Activated CD4-positive, alpha-beta T cell treated with anti-CD3 and anti-CD28 coated beads for 1 hour (primary cell): Measurements from ENCODE around the gene MTARC2.
"Not testable (repeated sequence)": the region's sequence is repeated elsewhere in the genome, so short reads cannot be mapped to it uniquely, and the experiment has no call there.

Experiments used
- DNase-seq: peaks from one replicate; pipeline ENCODE4 v3.0.0-alpha.2; 2020

MTARC2 gene

DNA sequence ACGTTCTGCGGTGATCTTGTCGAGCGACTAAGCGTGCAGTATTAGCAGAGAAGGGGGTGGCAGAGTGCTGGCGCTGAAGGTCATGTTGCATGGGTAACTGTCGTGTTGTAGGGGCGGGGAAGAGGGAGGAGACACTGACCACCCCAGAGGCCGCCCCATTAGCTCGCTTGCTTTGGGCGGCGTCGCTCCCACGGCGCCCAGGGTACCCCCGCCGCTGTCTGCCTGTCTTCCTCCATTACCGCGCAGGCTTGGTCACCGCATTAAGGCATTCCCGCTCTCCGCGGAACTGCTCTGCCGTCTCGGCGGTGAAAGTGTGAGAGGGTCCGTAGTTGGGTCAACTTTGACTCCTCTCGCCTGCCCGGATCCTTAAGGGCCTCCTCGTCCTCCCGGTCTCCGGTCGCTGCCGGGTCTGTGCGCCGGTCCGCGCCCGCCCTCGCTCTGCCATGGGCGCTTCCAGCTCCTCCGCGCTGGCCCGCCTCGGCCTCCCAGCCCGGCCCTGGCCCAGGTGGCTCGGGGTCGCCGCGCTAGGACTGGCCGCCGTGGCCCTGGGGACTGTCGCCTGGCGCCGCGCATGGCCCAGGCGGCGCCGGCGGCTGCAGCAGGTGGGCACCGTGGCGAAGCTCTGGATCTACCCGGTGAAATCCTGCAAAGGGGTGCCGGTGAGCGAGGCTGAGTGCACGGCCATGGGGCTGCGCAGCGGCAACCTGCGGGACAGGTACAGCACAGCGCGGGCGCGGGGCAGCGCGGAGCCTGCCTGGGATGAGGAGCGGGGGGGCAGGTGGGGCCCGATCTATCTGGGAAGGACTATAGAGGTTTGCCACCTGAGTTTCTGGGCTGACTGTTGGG lies at the start of gene MTARC2:
Gene MTARC2 (plus strand): TSS at position 234 of the 846 bp plus-strand sequence. CDS start 210 bp downstream, at position 444.
- DNase-seq = no peak

DNA sequence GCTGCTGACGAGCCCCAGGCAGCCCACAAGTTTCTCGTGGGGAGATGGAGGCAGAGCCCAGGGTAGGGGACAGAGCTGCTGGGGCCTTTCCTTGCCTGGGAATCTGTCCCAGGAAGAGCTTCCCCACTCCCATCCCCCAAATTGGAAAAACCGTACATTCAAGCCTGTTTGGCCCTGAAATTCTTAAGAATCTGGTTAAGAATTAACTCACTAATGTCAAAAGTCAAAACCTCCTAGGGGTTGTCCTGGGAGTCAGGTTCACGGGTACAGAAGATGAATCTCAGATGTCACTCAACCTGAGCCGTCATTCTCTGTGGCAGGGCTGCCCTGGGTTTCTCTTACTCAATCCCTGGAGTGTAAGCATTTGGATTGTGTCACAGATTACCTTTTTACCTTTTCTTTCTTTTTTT lies 49.5 kb upstream of the MTARC2 start:
- no peak for DNase-seq

- no peak for DNase-seq
Observed at GRCh38 chr1:220699044-220699443, 49.1 kb upstream of the MTARC2 start.

GRCh38 chr1:220700556-220701179 lies 47.5 kb upstream of the MTARC2 start:
- no peak for DNase-seq

DNA sequence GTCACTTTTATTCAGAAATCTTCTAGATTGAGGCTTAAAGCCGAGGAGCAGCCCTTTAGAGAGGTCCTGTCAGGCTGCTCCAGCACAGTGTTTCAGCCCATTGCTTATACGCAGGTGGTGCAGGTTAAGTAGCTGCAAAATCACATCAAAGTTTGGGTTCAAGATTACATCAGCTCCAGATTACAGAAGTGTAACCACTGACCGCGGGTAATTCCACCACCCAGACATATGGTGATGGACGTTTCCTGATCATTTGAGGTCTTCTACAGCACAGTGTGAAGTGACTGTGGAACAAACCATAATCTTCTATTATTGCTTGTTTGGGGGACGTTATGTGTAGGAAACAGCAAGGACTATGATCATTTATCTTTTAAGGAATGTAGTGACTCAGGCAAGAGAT lies 46.1 kb upstream of the MTARC2 start:
- DNase-seq = no peak

GRCh38 chr1:220702733-220703270 lies 45.3 kb upstream of the MTARC2 start:
- no peak for DNase-seq

DNA sequence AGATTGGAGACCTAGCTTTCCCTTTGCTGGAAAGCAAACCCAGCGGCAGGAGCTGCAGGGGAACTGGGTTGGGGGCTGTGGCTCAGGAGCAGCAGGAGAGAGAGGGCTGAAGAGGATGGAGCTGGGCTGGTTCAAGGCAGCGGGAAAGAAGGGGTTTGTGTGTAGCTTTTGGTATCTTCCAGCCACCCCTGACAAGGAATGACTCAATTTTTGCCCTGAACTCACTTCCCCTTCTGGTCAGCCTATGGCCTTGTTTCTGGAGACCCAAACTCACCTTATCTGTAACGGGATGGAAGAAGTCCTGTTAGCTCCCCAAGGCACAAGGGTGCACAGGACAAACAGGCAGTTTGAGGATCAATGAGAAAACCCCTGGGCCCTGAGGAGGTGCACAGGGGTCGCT lies 44.8 kb upstream of the MTARC2 start:
- DNase-seq = no peak

GRCh38 chr1:220705782-220706181 lies 42.3 kb upstream of the MTARC2 start:
- DNase-seq = no peak

- no peak for DNase-seq
Observed at GRCh38 chr1:220706480-220706879, 41.6 kb upstream of the MTARC2 start.

GRCh38 chr1:220707160-220707559 lies 41.0 kb upstream of the MTARC2 start:
- DNase-seq = no peak

GRCh38 chr1:220708244-220708643 lies 39.9 kb upstream of the MTARC2 start:
- DNase-seq = no peak

GRCh38 chr1:220708936-220709801 lies 39.0 kb upstream of the MTARC2 start:
- DNase-seq = no peak

- DNase-seq = no peak
Observed at GRCh38 chr1:220710333-220710732, 37.8 kb upstream of the MTARC2 start.

DNA sequence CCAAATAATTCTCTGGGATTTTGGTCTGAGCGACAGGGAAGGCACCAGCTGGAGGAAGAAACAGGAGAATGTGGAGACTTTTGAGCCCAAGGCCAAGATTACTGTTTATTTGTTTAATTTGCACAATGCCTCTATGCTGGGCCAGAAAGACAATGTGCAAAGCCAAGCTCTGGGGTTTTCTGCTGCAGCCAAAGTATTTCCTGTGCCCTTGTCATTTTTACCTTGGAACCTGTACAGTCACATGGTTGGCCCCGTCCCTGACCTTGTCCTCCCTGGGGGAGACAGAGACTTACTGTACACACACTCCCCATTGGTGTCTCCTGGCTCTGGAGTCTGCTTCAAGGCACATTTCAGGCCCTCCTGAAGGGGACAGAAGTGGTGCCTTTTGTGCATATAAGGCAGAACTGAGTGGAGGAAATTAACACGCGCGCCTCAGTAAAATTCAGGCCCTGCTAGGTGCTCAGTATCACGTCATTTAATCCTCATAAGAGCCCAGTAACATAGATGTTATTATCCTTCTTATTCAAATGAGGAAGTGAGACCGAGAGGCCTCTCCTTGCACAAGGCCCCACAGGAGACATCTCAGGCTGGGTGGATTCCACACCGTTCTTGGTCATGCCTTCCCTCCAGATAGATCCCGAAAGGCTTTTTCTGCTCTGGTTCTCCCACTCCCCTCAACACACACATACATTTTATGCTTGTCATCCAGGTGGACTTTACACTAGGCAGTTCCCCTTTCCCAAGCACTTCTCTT lies 36.9 kb upstream of the MTARC2 start:
- DNase-seq = no peak

DNA sequence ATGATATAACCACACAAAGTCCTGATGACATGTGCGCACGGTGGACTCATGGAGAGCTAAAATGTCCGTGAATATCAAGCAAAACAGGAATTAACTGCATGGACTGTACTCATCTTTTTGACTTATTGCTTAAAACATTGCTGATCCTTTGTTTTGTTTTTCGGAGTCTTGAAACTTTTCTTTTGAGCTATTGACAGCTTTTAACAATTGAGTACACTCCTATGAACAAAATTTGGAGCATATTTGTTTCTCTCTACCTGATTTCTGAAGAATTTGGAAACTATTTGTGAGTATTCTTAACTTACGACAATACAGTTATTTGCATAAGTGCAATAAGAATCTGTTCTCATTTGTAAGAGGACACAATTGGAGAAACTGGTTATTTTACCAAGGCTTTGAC lies 32.1 kb upstream of the MTARC2 start:
- not testable (repeated sequence) for DNase-seq

DNA sequence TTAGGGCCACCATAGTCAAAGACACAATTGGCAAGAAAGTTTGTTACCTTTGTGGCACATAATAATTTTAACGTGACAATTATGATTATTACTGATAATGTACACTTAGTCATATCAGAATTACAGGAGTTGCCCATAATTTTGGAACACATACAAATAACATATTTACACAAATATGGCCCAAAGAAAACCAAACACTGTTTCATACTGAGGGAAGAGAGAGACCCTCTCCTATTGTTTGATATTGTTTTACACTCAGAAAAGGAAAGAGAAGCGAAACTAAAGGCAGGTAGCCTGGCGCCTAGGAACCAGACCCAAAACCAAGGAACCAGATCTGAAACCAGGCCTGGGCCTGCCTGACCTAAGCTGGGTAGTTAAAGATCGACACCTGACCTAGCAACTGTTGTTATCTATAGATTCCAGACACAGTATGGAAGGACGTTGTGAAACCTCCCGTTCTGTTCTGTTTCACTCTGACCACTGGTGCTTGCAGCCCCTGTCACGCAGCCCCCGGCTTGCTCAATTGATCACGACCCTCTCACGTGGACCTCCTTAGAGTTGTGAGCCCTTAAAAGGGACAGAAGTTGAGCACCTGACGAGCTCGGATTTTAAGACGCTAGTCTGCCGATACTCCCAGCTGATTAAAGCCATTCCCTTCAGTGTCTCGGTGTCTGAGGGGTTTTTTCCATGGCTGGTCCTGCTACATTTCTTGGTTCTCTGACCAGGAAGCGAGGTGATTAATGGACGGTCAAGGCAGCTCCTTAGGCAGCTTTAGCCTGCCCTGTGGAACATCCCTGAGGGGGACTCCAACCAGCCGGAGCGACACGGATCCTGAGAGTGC lies 30.1 kb upstream of the MTARC2 start:
- no peak for DNase-seq

DNA sequence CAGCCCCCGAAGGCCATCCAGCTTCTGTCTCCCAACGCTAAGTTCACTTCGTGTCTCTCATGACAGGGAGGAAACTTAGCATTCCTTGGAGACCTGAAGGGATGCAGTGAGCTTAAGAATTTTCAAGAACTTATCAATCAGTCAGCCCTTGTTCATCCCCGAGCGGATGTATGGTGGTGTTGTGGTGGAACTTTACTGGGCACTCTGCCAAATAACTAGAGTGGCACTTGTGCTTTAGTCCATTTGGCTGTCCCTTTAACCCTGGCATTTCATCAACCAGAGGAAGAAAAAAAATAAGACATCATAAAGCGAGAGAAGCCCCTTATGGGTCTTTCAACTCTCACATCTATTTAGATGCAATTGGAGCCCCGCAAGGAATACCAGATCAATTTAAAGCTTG lies 26.9 kb upstream of the MTARC2 start:
- DNase-seq = not testable (repeated sequence)

DNA sequence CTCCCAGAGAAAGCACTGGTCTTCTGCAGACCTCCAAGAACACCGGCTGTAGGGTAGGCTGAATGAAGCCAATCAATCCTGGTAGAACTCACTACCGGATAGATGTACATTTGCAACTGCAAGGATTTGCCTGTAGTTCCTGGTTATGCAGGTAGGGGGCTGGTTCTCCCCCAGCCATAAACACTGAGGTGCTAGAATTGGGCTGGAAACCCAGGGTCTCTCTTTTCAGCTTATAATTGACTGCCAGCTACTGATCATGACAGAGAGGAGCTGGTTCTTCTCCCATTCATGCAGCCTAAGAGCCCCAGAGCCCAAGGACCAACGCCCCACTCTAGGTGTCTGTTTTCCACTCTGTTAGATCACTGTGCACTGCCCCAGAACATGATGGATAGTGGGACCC lies 21.5 kb upstream of the MTARC2 start:
- DNase-seq = no peak

GRCh38 chr1:220727519-220727918 lies 20.6 kb upstream of the MTARC2 start:
- no peak for DNase-seq

GRCh38 chr1:220730486-220730885 lies 17.6 kb upstream of the MTARC2 start:
- DNase-seq = no peak

DNA sequence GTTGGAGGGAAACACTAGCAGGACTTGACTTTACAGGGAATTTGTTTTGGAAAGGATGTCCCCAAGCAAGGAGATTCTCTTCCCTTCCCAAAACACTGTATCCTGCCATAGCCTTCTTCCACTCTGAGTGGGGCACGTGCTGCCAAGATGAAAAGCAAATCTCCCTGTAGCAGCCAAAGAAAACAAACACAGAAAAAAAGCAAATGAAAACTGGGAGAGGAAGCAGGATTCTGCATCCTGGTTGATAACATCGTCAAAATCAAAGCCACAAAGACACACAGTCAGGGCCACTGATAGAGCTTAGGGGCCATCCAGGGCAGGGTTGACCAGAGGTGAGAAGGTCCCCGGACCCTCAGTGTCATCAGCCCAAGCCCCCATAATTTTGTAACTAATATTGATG lies 16.0 kb upstream of the MTARC2 start:
- no peak for DNase-seq
